GM12878 (cell line): ENCODE results near the gene ACTR2. TPM values are rescaled to one million over a fixed set of nuclear protein-coding genes. Genes with fewer than 3 reads are reported as not detected.

ENCODE experiments used
- BACH1 ChIP-seq: fragments of 450-650 bp; IDR thresholded peaks from 2 replicates; pipeline ENCODE4 v1.6.1; 2017; ENCODE audit warnings: mild to moderate bottlenecking, borderline replicate concordance
- CBFB ChIP-seq: IDR thresholded peaks from 2 replicates; pipeline ENCODE4 v1.6.1; 2016; ENCODE audit warnings: antibody characterized with exemption, low read depth
- EP300 ChIP-seq, 2 experiments: fragments of 150-350 bp in 1 of 2; IDR thresholded peaks; 2 replicates each; pipeline ENCODE4 v1.6.1; 2011 to 2012; ENCODE audit warnings: low read depth in 2 of 2, low read length in 2 of 2, borderline replicate concordance in 1 of 2, improper control_type of control experiment in 1 of 2, inconsistent platforms in 1 of 2; ENCODE audit not compliant: control insufficient read depth in 1 of 2
- FOXM1 ChIP-seq: IDR thresholded peaks from 2 replicates; pipeline ENCODE4 v1.6.1; 2012; ENCODE audit warnings: low read depth, mild to moderate bottlenecking, inconsistent platforms, low read length, moderate library complexity
- HDAC2 ChIP-seq: fragments of 200-600 bp; sonication (generic); IDR thresholded peaks from 2 replicates; pipeline ENCODE4 v1.6.1; 2017
- HDAC6 ChIP-seq: fragments of 200-600 bp; sonication (generic); IDR thresholded peaks from one replicate; pipeline ENCODE4 v1.8.0; 2017; ENCODE audit warnings: antibody characterized with exemption; ENCODE audit not compliant: unreplicated experiment
- IKZF1 ChIP-seq: fragments of 450-650 bp; conservative IDR thresholded peaks from 2 replicates; pipeline ENCODE4 v1.6.1; 2017; ENCODE audit warnings: antibody characterized with exemption, mild to moderate bottlenecking
- MYB ChIP-seq: fragments of 150-350 bp; IDR thresholded peaks from 2 replicates; pipeline ENCODE4 v1.6.1; 2014; ENCODE audit warnings: mild to moderate bottlenecking, low read depth, low read length, borderline replicate concordance
- NR2C2 ChIP-seq: IDR thresholded peaks from 2 replicates; pipeline ENCODE4 v1.6.1; 2011; ENCODE audit warnings: borderline replicate concordance, low read depth; ENCODE audit not compliant: control insufficient read depth, insufficient read length
- NR2F1 ChIP-seq: fragments of 450-650 bp; conservative IDR thresholded peaks from 2 replicates; pipeline ENCODE4 v1.6.1; 2017; ENCODE audit warnings: mild to moderate bottlenecking
- RCOR1 ChIP-seq: conservative IDR thresholded peaks from 2 replicates; pipeline ENCODE4 v1.6.1; 2012; ENCODE audit warnings: low read depth, low read length, improper control_type of control experiment
- SMAD1 ChIP-seq: fragments of 450-650 bp; IDR thresholded peaks from 2 replicates; pipeline ENCODE4 v1.6.1; 2018; ENCODE audit warnings: mild to moderate bottlenecking, low read depth; ENCODE audit not compliant: partially characterized antibody
- SMC3 ChIP-seq: IDR thresholded peaks from 2 replicates; pipeline ENCODE4 v1.6.1; 2011; ENCODE audit warnings: low read length, improper control_type of control experiment, borderline replicate concordance
- STAT3 ChIP-seq: IDR thresholded peaks from 2 replicates; pipeline ENCODE4 v1.6.1; 2011; ENCODE audit warnings: low read depth, low read length, improper control_type of control experiment
- SUZ12 ChIP-seq: fragments of 200-600 bp; sonication (generic); IDR thresholded peaks from one replicate; pipeline ENCODE4 v1.6.1; 2018; ENCODE audit warnings: antibody characterized with exemption, mild to moderate bottlenecking; ENCODE audit not compliant: unreplicated experiment
- ZBED1 ChIP-seq: IDR thresholded peaks from 2 replicates; pipeline ENCODE4 v1.6.1; 2016; ENCODE audit warnings: borderline replicate concordance
- ZNF274 ChIP-seq: IDR thresholded peaks from one replicate; pipeline ENCODE4 v1.8.0; 2011; ENCODE audit not compliant: insufficient read length, insufficient read depth
- polyA plus RNA-seq, 11 experiments: library from polyadenylated mRNA; depleted of rRNA in 4 of 11; unstranded in 6 of 11; stranded (reverse) in 5 of 11; fragments of >200 nt; fragmentation: Nextera tagmentation in 4 of 11; fragmentation: Illumina TruSeq in 1 of 11; extraction: Ambion mirVana in 4 of 11; extraction: Trizol in 1 of 11; gene quantifications; 1 replicate in 1 of 11; 2 replicates in 10 of 11; pipeline versions ENCODE4 v1.2.1 to v1.2.3, GENCODE V29; 2011 to 2016; ENCODE audit warnings: inconsistent platforms in 2 of 11, missing spikeins in 2 of 11, low read depth in 1 of 11
- total RNA-seq, 4 experiments: library from RNA; depleted of rRNA in 3 of 4; stranded (reverse); fragments of >200 nt in 3 of 4; fragmentation: Illumina TruSeq in 1 of 4; extraction: Trizol in 1 of 4; gene quantifications; 2 replicates each; pipeline versions ENCODE4 v1.2.1 to v1.2.3, GENCODE V29; 2013 to 2021
- TF ChIP-seq, protein P1 (sequence below): fragments of 450-650 bp; IDR thresholded peaks from 2 replicates; pipeline ENCODE4 v1.6.1; 2017; ENCODE audit warnings: mild to moderate bottlenecking, moderate library complexity
- TF ChIP-seq, protein P2 (sequence below): fragments of 450-650 bp; IDR thresholded peaks from 2 replicates; pipeline ENCODE4 v1.6.1; 2016; ENCODE audit warnings: mild to moderate bottlenecking, moderate library complexity, borderline replicate concordance
- TF ChIP-seq, protein P3 (sequence below): IDR thresholded peaks from 2 replicates; pipeline ENCODE4 v1.6.1; 2012; ENCODE audit warnings: low read depth, low read length, improper control_type of control experiment

The ACTR2 gene
- total and polyA plus RNA-seq, 10 of the 15 experiments (the other 5 are each of a cell fraction or from before 2014, with no cell fraction given): 94.2 to 401 (median 195) TPM

DNA sequence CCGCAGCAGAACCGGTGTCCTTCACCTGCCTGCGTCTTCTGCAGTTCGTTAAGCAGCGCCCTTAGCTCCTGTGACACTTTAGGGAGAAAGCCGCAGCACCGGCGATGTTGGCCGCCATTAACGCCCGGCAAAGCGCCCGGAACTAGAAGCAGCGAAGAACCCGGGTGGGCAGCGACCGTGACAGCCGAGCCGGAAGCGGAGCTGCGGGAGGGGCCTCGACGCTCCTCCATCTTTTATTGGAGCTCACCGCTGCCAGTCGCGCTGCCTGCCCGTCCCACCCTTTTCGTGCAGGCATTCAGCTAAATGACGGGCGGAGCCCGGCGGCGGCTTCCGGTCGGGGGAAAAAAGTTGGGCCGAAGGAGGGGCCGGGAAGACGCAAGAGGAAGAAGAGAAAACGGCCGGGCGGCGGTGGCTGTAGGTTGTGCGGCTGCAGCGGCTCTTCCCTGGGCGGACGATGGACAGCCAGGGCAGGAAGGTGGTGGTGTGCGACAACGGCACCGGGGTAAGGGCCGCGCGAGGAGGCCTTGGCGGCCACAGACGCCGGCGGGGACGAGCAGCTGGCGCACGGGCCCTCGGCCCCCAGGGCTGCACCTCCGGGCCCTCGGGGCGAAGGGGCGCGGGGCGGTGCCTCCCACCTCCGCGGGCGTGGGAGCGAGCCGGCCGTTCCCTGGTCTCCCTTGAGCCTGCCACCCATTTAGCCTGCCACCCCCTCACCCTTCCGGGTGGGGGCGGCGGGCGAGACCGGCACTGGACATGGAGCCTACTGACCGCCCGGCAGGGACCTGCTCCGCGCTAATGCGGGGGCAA lies at the start of gene ACTR2 (continued):
- TF ChIP-seq, protein P1, sequence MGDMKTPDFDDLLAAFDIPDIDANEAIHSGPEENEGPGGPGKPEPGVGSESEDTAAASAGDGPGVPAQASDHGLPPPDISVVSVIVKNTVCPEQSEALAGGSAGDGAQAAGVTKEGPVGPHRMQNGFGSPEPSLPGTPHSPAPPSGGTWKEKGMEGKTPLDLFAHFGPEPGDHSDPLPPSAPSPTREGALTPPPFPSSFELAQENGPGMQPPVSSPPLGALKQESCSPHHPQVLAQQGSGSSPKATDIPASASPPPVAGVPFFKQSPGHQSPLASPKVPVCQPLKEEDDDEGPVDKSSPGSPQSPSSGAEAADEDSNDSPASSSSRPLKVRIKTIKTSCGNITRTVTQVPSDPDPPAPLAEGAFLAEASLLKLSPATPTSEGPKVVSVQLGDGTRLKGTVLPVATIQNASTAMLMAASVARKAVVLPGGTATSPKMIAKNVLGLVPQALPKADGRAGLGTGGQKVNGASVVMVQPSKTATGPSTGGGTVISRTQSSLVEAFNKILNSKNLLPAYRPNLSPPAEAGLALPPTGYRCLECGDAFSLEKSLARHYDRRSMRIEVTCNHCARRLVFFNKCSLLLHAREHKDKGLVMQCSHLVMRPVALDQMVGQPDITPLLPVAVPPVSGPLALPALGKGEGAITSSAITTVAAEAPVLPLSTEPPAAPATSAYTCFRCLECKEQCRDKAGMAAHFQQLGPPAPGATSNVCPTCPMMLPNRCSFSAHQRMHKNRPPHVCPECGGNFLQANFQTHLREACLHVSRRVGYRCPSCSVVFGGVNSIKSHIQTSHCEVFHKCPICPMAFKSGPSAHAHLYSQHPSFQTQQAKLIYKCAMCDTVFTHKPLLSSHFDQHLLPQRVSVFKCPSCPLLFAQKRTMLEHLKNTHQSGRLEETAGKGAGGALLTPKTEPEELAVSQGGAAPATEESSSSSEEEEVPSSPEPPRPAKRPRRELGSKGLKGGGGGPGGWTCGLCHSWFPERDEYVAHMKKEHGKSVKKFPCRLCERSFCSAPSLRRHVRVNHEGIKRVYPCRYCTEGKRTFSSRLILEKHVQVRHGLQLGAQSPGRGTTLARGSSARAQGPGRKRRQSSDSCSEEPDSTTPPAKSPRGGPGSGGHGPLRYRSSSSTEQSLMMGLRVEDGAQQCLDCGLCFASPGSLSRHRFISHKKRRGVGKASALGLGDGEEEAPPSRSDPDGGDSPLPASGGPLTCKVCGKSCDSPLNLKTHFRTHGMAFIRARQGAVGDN: peak; percentile 50; the same call in 1 of the 2 replicates
- peak; percentile 88 for TF ChIP-seq CBFB
- TF ChIP-seq EP300 (IDR thresholded peaks at IDR 0.05; ENCODE audit: borderline replicate concordance in 1 of 2, control insufficient read depth in 1 of 2, low read depth in 2 of 2, low read length in 2 of 2): 0 out of 4 replicates have a peak, but pooled peaks of 1 of the 2 experiments have one; percentile 22
- TF ChIP-seq ZBED1: no peak; the same call in 1 of the 2 replicates
- no peak; the same call in 1 of the 2 replicates for TF ChIP-seq FOXM1
- TF ChIP-seq NR2C2: no peak
- no peak for TF ChIP-seq STAT3
- TF ChIP-seq SMAD1: no peak
- TF ChIP-seq, protein P2, sequence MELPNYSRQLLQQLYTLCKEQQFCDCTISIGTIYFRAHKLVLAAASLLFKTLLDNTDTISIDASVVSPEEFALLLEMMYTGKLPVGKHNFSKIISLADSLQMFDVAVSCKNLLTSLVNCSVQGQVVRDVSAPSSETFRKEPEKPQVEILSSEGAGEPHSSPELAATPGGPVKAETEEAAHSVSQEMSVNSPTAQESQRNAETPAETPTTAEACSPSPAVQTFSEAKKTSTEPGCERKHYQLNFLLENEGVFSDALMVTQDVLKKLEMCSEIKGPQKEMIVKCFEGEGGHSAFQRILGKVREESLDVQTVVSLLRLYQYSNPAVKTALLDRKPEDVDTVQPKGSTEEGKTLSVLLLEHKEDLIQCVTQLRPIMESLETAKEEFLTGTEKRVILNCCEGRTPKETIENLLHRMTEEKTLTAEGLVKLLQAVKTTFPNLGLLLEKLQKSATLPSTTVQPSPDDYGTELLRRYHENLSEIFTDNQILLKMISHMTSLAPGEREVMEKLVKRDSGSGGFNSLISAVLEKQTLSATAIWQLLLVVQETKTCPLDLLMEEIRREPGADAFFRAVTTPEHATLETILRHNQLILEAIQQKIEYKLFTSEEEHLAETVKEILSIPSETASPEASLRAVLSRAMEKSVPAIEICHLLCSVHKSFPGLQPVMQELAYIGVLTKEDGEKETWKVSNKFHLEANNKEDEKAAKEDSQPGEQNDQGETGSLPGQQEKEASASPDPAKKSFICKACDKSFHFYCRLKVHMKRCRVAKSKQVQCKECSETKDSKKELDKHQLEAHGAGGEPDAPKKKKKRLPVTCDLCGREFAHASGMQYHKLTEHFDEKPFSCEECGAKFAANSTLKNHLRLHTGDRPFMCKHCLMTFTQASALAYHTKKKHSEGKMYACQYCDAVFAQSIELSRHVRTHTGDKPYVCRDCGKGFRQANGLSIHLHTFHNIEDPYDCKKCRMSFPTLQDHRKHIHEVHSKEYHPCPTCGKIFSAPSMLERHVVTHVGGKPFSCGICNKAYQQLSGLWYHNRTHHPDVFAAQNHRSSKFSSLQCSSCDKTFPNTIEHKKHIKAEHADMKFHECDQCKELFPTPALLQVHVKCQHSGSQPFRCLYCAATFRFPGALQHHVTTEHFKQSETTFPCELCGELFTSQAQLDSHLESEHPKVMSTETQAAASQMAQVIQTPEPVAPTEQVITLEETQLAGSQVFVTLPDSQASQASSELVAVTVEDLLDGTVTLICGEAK: peak; percentile 94
- peak; percentile 74; the same call in 1 of the 2 replicates for TF ChIP-seq BACH1
- no peak for TF ChIP-seq HDAC2
- TF ChIP-seq NR2F1: peak; percentile 65
- no peak for TF ChIP-seq MYB
- TF ChIP-seq SMC3: no peak
- TF ChIP-seq RCOR1: 0 out of 2 replicates have a peak, but pooled peaks have one; percentile 59
- TF ChIP-seq, protein P3, sequence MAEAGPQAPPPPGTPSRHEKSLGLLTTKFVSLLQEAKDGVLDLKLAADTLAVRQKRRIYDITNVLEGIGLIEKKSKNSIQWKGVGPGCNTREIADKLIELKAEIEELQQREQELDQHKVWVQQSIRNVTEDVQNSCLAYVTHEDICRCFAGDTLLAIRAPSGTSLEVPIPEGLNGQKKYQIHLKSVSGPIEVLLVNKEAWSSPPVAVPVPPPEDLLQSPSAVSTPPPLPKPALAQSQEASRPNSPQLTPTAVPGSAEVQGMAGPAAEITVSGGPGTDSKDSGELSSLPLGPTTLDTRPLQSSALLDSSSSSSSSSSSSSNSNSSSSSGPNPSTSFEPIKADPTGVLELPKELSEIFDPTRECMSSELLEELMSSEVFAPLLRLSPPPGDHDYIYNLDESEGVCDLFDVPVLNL: no peak
- TF ChIP-seq HDAC6: no peak
- no peak for TF ChIP-seq SUZ12
- TF ChIP-seq ZNF274: no peak
- peak; percentile 90 for TF ChIP-seq IKZF1
